Measurements from ENCODE around the gene NDUFAF3.
A peak's percentile ranks its signal among the peaks of the same experiment; 100 is the strongest.

Gene NDUFAF3

DNA sequence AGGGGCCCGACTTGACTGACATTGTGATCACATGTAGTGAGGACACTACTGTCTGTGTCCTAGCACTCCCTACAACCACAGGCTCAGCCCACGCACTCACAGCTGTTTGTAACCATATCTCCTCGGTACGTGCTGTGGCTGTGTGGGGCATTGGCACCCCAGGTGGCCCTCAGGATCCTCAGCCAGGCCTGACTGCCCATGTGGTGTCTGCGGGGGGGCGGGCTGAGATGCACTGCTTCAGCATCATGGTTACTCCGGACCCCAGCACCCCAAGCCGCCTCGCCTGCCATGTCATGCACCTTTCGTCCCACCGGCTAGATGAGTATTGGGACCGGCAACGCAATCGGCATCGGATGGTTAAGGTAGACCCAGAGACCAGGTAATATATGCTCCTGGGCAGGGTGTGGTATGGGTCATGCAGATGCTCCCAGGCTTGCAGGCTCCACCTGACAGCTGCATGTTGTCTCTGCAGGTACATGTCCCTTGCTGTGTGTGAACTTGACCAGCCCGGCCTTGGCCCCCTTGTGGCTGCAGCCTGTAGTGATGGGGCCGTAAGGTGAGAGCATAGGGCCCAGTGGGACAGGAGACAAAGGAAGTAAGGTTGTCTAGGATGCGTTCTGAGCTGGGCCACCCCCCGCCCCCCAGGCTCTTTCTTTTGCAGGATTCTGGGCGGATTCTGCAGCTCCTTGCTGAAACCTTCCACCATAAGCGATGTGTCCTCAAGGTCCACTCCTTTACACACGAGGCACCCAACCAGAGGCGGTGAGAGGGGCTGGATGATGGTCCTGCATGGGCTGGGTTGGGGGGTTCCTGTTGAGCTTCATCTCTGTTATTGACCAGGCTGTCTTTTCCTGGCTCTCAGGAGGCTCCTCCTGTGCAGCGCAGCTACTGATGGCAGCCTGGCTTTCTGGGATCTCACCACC, 7.9 kb upstream of the NDUFAF3 start:
- peaks cover 35 to 53% of the 10 kb centered on the region in 2 donors for H3K36me3 ChIP-seq (ENCODE audit: control insufficient read depth in 1 of 2, insufficient read depth in 2 of 2, low read length in 2 of 2)
- H3K27ac ChIP-seq (ENCODE audit: low read length), result no peak overlapping the region
- H3K4me1 ChIP-seq (ENCODE audit: control insufficient read depth in 1 of 2, insufficient read depth in 2 of 2, low read length in 2 of 2), result peaks cover 4 to 23% of the 10 kb centered on the region in 2 donors
- no peaks in the 10 kb centered on the region for H3K9me3 ChIP-seq (ENCODE audit: control insufficient read depth in 1 of 2, low read length in 2 of 2)
- no peak overlapping the region for H3K4me3 ChIP-seq (ENCODE audit: low read depth in 1 of 2, low read length in 2 of 2)
- H3K27me3 ChIP-seq (ENCODE audit: low read depth, low read length), result no peaks in the 10 kb centered on the region

DNA sequence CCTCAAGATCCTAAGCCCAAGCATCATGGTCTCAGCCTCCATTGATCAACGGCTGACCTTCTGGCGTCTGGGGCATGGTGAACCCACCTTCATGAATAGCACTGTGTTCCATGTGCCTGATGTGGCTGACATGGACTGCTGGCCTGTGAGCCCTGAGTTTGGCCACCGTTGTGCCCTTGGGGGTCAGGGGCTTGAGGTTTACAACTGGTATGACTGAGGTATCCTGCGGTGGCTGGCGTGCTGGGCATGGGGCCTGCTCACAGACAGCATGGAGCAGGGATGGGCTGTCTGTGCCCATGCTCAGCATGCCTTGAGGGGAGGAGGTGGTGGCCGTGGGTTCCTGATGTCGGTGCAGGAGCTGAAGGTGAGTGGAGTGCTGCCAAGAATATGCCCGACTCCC, 6.8 kb upstream of the NDUFAF3 start:
- H3K27ac ChIP-seq (ENCODE audit: low read length), result no peak overlapping the region
- no peak overlapping the region for H3K4me3 ChIP-seq (ENCODE audit: low read depth in 1 of 2, low read length in 2 of 2)
- no peaks in the 10 kb centered on the region for H3K9me3 ChIP-seq (ENCODE audit: control insufficient read depth in 1 of 2, low read length in 2 of 2)
- no peaks in the 10 kb centered on the region for H3K27me3 ChIP-seq (ENCODE audit: low read depth, low read length)
- peaks cover 4 to 33% of the 10 kb centered on the region in 2 donors for H3K4me1 ChIP-seq (ENCODE audit: control insufficient read depth in 1 of 2, insufficient read depth in 2 of 2, low read length in 2 of 2)
- H3K36me3 ChIP-seq (ENCODE audit: control insufficient read depth in 1 of 2, insufficient read depth in 2 of 2, low read length in 2 of 2), result peaks cover 35 to 53% of the 10 kb centered on the region in 2 donors

DNA sequence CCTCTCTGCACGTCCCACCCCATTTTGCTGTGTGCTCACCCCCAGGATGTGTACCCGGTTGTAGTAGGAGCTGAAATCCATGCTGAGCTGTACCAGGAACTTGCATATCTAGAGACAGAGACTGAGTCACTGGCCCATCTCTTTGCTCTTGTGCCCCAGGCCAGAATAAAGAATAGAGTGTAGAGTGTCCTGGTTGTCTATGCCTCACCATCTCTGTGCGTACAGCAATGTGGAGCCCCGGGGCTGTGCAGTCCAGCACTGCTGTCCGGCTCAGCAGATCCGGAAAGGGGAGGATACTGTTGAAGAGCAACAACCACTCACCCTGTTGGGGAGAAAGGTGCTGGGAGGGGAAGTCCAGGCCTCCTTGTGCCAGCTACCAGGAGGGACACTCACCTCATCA, 6.2 kb upstream of the NDUFAF3 start:
- Histone ChIP-seq H3K9me3 (ENCODE audit: control insufficient read depth in 1 of 2, low read length in 2 of 2) (no peaks in the 10 kb centered on the region), H3K36me3 (ENCODE audit: control insufficient read depth in 1 of 2, insufficient read depth in 2 of 2, low read length in 2 of 2) (peaks cover 35 to 53% of the 10 kb centered on the region in 2 donors), H3K27ac (ENCODE audit: low read length) (no peak overlapping the region), H3K27me3 (ENCODE audit: low read depth, low read length) (no peaks in the 10 kb centered on the region), H3K4me3 (ENCODE audit: low read depth in 1 of 2, low read length in 2 of 2) (no peak overlapping the region), H3K4me1 (ENCODE audit: control insufficient read depth in 1 of 2, insufficient read depth in 2 of 2, low read length in 2 of 2) (peaks cover 4 to 40% of the 10 kb centered on the region in 2 donors)

DNA sequence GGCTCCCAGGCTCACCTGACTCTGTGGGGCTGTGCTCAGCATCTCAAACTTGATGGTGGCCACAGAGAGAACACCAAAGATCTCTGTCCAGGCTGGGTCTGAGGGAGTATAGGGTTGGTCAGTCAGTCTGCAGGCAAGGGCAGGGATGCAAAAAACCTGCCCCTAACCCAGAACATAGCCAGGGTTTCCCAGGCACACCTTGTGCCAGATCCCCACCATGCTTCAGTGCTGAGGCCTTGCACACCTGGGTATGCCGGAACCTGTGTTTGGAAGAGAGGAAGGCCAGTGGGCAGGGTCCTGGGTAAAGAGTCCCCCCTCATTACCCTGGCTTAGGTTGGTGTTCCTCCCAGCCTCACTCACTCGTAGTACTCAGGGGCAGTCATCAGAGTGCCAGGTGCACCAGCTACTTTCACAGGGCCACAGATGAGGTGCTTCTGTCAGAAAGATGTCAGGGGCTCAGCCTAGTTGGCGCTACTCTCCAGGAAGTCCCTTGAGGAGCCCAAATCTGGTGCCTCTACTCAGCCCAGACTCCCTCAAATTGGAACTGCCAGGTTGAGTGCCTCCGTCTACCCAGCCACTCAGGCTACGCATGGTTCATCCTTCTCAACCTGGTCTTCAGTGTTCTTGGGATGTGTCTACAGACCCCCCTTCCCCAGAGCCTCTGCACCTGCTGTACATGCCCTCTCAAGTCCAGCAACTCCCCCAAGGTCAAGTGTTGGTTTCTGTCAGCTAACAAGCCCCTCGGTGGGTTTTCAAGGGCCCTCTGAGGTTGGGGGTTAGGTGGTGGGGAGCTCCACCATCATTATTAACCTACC, 5.3 kb upstream of the NDUFAF3 start:
- Histone ChIP-seq H3K27me3 (ENCODE audit: low read depth, low read length) (no peaks in the 10 kb centered on the region), H3K9me3 (ENCODE audit: control insufficient read depth in 1 of 2, low read length in 2 of 2) (no peaks in the 10 kb centered on the region), H3K36me3 (ENCODE audit: control insufficient read depth in 1 of 2, insufficient read depth in 2 of 2, low read length in 2 of 2) (peaks cover 31 to 48% of the 10 kb centered on the region in 2 donors), H3K4me3 (ENCODE audit: low read depth in 1 of 2, low read length in 2 of 2) (no peak overlapping the region), H3K27ac (ENCODE audit: low read length) (no peak overlapping the region), H3K4me1 (ENCODE audit: control insufficient read depth in 1 of 2, insufficient read depth in 2 of 2, low read length in 2 of 2) (peaks cover 4 to 40% of the 10 kb centered on the region in 2 donors)

DNA sequence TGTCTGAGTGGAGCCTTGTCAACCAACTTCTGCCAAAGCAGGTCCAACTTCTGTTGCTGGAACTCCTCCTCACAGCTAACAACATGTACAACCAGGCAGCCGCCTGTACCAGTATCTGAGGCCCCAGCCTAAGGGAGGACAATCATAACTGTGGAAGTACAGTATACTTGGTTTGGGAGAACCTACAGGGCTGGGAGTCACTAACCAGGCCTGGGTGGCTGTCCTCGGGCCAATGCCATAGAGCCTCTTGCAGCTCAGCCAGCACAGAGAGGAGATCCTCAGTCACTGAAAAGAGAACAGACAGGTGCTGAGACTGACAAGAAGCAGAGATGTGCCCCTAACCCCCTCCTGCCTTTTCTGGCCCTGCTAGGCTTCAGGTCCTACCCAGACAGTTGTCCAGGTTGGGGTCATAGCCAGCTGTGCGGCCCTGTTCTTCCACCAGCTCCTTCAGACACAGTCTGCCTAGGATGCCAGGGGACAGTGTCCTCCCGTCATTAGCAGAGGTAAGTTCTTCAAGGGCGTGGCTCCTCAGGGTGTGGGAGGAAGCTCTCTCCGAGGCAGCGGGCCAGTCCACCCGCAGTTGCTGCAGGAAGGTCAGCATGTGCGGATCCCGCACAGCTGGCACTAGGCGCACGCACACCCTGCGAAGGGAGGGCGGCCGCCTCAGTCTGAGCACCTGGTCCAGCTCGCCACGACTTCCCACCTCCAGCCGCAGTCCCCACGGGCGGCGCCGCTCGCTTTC, 4.5 kb upstream of the NDUFAF3 start:
- Histone ChIP-seq H3K4me1 (ENCODE audit: control insufficient read depth in 1 of 2, insufficient read depth in 2 of 2, low read length in 2 of 2) (peaks cover 4 to 35% of the 10 kb centered on the region in 2 donors), H3K27me3 (ENCODE audit: low read depth, low read length) (no peaks in the 10 kb centered on the region), H3K4me3 (ENCODE audit: low read depth in 1 of 2, low read length in 2 of 2) (peak overlapping the region; percentile 72 to 88), H3K27ac (ENCODE audit: low read length) (peak overlapping the region; percentile 4), H3K36me3 (ENCODE audit: control insufficient read depth in 1 of 2, insufficient read depth in 2 of 2, low read length in 2 of 2) (peaks cover 24 to 41% of the 10 kb centered on the region in 2 donors), H3K9me3 (ENCODE audit: control insufficient read depth in 1 of 2, low read length in 2 of 2) (no peaks in the 10 kb centered on the region)

DNA sequence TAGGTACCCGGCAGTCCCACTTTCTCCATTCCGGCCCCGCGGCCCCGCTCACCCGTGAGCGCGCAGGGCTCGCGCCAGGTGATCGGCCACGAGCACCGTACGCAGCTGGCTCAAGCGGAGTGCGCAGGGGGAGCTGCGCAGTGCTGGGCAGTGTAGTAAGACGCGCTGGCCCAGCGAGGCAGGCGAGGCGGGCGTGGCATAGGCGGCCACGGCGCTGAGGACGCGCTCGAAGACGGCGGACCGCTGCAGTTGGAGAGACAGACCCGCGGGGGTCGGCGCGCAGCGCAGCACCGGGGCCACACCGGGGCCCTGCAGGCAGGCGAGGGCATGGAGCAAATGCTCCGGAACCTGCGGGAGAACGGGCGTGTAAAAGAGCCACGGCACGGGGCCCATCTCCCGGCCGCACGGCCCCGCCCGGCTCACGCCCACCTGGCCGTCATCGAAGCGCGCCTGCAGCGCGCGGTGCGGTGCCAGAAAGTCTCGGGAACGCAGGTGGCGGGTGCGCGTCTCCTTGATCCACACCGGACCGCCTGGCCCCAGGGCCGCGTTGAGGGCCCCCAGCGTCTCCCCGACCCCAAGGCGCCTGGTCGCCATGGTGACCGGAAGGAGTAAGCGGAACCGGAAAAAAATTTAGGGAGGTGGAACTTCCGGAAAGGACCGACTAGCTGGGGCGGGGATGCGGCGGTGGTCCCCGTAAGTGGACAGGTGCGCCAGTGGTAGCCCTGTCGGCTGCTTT, 3.8 kb upstream of the NDUFAF3 start, which contains the start of gene DALRD3:
TSS of gene DALRD3 (minus strand) at position 610 of the 736 bp plus-strand sequence. CDS start at position 594, 16 bp downstream.
- H3K27me3 ChIP-seq (ENCODE audit: low read depth, low read length), result no peaks in the 10 kb centered on the region
- no peaks in the 10 kb centered on the region for H3K9me3 ChIP-seq (ENCODE audit: control insufficient read depth in 1 of 2, low read length in 2 of 2)
- H3K4me1 ChIP-seq (ENCODE audit: control insufficient read depth in 1 of 2, insufficient read depth in 2 of 2, low read length in 2 of 2), result peaks cover 9 to 35% of the 10 kb centered on the region in 2 donors
- H3K36me3 ChIP-seq (ENCODE audit: control insufficient read depth in 1 of 2, insufficient read depth in 2 of 2, low read length in 2 of 2), result peaks cover 26 to 33% of the 10 kb centered on the region in 2 donors
- peak within 1 kb of the TSS; percentile 82 for H3K27ac ChIP-seq (ENCODE audit: low read length)
- peak within 1 kb of the TSS; percentile 72 to 88 for H3K4me3 ChIP-seq (ENCODE audit: low read depth in 1 of 2, low read length in 2 of 2)

DNA sequence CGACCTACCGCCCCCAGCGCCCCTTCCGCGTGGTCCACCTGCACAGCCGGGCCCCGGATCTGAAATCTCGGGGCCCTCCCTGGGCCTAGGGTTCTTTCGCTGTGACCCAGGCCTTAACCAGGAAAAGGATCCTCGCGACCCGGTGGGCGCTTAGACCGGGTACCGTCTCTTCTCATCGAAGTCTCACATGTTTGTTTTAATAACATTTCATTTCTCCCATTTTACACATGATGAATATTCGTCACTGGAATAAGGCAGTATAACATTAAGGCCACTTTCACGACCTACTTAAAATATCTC, 3.3 kb upstream of the NDUFAF3 start:
- Histone ChIP-seq H3K9me3 (ENCODE audit: control insufficient read depth in 1 of 2, low read length in 2 of 2) (no peaks in the 10 kb centered on the region), H3K4me1 (ENCODE audit: control insufficient read depth in 1 of 2, insufficient read depth in 2 of 2, low read length in 2 of 2) (peaks cover 10 to 40% of the 10 kb centered on the region in 2 donors), H3K4me3 (ENCODE audit: low read depth in 1 of 2, low read length in 2 of 2) (peak overlapping the region; percentile 72 to 88), H3K27ac (ENCODE audit: low read length) (peak overlapping the region; percentile 82), H3K27me3 (ENCODE audit: low read depth, low read length) (no peaks in the 10 kb centered on the region), H3K36me3 (ENCODE audit: control insufficient read depth in 1 of 2, insufficient read depth in 2 of 2, low read length in 2 of 2) (peaks cover 29 to 34% of the 10 kb centered on the region in 2 donors)

DNA sequence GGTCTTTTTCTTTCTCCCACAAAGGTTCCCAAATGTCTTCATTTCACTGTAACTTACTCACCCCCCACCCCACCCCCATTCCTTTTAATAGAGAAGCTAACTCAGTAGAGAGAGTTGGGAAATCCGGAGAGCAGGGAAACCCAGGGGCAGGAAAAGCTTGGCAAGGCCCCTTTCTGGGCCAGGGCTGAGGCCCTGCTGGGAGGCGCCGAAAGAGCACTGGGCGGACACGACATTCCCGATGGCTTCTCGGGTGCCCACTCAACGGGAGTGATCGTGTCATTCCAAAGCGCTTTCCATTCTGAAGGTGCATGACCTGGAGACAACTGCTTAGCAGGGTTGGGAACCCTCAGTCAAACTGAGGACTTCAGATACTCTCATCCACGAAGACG, 2.0 kb upstream of the NDUFAF3 start:
- H3K27ac ChIP-seq (ENCODE audit: low read length), result peak overlapping the region; percentile 94
- H3K27me3 ChIP-seq (ENCODE audit: low read depth, low read length), result no peaks in the 10 kb centered on the region
- H3K9me3 ChIP-seq (ENCODE audit: control insufficient read depth in 1 of 2, low read length in 2 of 2), result no peaks in the 10 kb centered on the region
- H3K4me1 ChIP-seq (ENCODE audit: control insufficient read depth in 1 of 2, insufficient read depth in 2 of 2, low read length in 2 of 2), result peaks cover 10 to 42% of the 10 kb centered on the region in 2 donors
- H3K36me3 ChIP-seq (ENCODE audit: control insufficient read depth in 1 of 2, insufficient read depth in 2 of 2, low read length in 2 of 2), result peaks cover 34% of the 10 kb centered on the region in 2 donors
- peak overlapping the region; percentile 90 to 92 for H3K4me3 ChIP-seq (ENCODE audit: low read depth in 1 of 2, low read length in 2 of 2)

DNA sequence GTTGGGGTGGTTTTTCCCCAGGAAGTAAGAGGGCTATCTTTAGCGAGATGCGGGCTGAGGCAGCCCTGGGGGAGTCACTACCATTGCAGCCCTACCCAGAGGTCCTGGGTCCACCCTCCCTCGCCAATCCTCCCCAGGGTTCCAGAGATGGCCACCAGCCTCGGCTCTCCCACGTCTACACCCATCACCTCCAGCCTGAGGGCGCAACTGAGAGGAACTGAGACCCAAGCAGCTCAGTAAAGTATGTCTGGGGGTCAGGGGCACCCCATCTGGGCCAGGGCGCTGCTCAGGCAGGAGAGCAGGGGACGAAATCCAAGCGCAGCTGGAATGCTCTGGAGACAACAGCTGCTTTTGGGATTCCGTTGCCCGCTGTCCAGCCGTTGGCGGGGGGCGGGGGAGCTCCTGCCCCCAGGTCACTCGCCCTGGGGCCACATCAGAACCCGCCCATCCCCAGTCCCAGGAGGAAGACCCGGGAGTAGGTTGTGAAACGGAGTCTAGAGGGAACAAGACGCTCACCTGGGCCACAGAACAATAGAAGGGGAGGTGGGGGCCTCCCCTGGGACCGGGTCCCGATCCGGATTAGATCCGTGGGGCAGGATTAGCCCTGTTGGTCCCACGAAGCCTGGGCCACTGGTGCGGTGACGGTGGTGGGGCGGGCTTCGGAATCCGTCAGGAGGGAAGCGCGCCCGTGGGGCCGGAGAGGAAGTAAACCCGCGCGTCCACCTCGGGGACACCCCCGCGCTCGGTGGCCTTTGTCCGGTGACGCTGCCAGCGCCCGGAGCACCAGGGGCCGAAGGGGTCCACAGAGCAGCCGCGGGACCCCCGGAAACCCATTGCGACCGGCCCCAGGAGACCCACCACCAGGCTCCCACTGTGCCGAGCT, 1.4 kb upstream of the NDUFAF3 start:
- peaks cover 10 to 42% of the 10 kb centered on the region in 2 donors for H3K4me1 ChIP-seq (ENCODE audit: control insufficient read depth in 1 of 2, insufficient read depth in 2 of 2, low read length in 2 of 2)
- no peaks in the 10 kb centered on the region for H3K9me3 ChIP-seq (ENCODE audit: control insufficient read depth in 1 of 2, low read length in 2 of 2)
- H3K4me3 ChIP-seq (ENCODE audit: low read depth in 1 of 2, low read length in 2 of 2), result peak overlapping the region; percentile 90 to 92
- H3K27ac ChIP-seq (ENCODE audit: low read length), result peak overlapping the region; percentile 94
- peaks cover 34% of the 10 kb centered on the region in 2 donors for H3K36me3 ChIP-seq (ENCODE audit: control insufficient read depth in 1 of 2, insufficient read depth in 2 of 2, low read length in 2 of 2)
- H3K27me3 ChIP-seq (ENCODE audit: low read depth, low read length), result no peaks in the 10 kb centered on the region

All from muscle layer of duodenum (tissue), 2 donors.